ENCODE measurements around the gene LAMP5. TPM values are rescaled to one million over a fixed set of nuclear protein-coding genes. Genes with fewer than 3 reads are reported as not detected.

The LAMP5 gene
- total RNA-seq, 1 experiment from 2014 or later = not detected

- intact Hi-C loops (cut with micrococcal nuclease) = no loop called here
- Histone ChIP-seq H3K27ac (ENCODE audit: low read length) (no peak overlapping the region), H3K9me3 (ENCODE audit: low read length) (no peaks in the 10 kb centered on the region), H3K4me1 (ENCODE audit: insufficient read depth, low read length) (no peaks in the 10 kb centered on the region), H2AFZ (ENCODE audit: low read length) (no peak overlapping the region), H3F3A (ENCODE audit: low read length, unreplicated experiment) (no peaks in the 10 kb centered on the region), H3K9me2 (replicated peaks; ENCODE audit: low read length) (no peaks in the 10 kb centered on the region), H3K4me3 (ENCODE audit: low read length) (no peak overlapping the region), H4K20me1 (ENCODE audit: low read length) (no peaks in the 10 kb centered on the region), H3K4me2 (ENCODE audit: low read length) (no peak overlapping the region), H3K79me2 (ENCODE audit: low read length) (no peaks in the 10 kb centered on the region), H3K36me3 (ENCODE audit: low read depth, low read length) (no peaks in the 10 kb centered on the region), H3K9ac (ENCODE audit: low read length) (no peak overlapping the region), H3K27me3 (ENCODE audit: low read length) (peaks cover under 1% of the 10 kb centered on the region)
- no peak for DNase-seq
- ChIA-PET POLR2A (ENCODE audit: unreplicated experiment) (no interaction called here), CTCF (no interaction called here)
- BruUV-seq (replicated peaks) = no TSS peak
- TF ChIP-seq EZH2phosphoT487 (IDR thresholded peaks at IDR 0.05; ENCODE audit: borderline replicate concordance, low read length) (no peak), EZH2 (IDR thresholded peaks at IDR 0.05; ENCODE audit: low read length, unreplicated experiment) (no peak), CTCF (conservative IDR thresholded peaks at IDR 0.05; ENCODE audit: low read depth, low read length) (no peak)
- ATAC-seq = no peak
Observed at GRCh38 chr20:9508696-9509178, 5.7 kb upstream of the LAMP5 start.

GRCh38 chr20:9509246-9509645 is 5.1 kb upstream of the LAMP5 start:
- no peaks in the 10 kb centered on the region for H4K20me1 ChIP-seq (ENCODE audit: low read length)
- CTCF ChIA-PET = no interaction called here
- no peak overlapping the region for H3K4me2 ChIP-seq (ENCODE audit: low read length)

More at GRCh38 chr20:9509246-9509645, 5.1 kb upstream of the LAMP5 start:
- POLR2A ChIA-PET (ENCODE audit: unreplicated experiment) = no interaction called here
- no peaks in the 10 kb centered on the region for H3K9me3 ChIP-seq (ENCODE audit: low read length)
- no peaks in the 10 kb centered on the region for H3F3A ChIP-seq (ENCODE audit: low read length, unreplicated experiment)
- peaks cover 6% of the 10 kb centered on the region for H3K27me3 ChIP-seq (ENCODE audit: low read length)
- DNase-seq (no peak), ATAC-seq (no peak)
- intact Hi-C loops (cut with micrococcal nuclease) = no loop called here
- BruUV-seq (replicated peaks) = no TSS peak
- no peaks in the 10 kb centered on the region for H3K79me2 ChIP-seq (ENCODE audit: low read length)
- no peaks in the 10 kb centered on the region for H3K36me3 ChIP-seq (ENCODE audit: low read depth, low read length)
- no peak for TF ChIP-seq CTCF (conservative IDR thresholded peaks at IDR 0.05; ENCODE audit: low read depth, low read length)
- no peak for TF ChIP-seq EZH2phosphoT487 (IDR thresholded peaks at IDR 0.05; ENCODE audit: borderline replicate concordance, low read length)
- TF ChIP-seq EZH2 (IDR thresholded peaks at IDR 0.05; ENCODE audit: low read length, unreplicated experiment) = no peak
- no peak overlapping the region for H3K27ac ChIP-seq (ENCODE audit: low read length)
- H3K4me1 ChIP-seq (ENCODE audit: insufficient read depth, low read length) = no peaks in the 10 kb centered on the region
- H3K9ac ChIP-seq (ENCODE audit: low read length) = no peak overlapping the region
- H3K9me2 ChIP-seq (replicated peaks; ENCODE audit: low read length) = no peaks in the 10 kb centered on the region
- H3K4me3 ChIP-seq (ENCODE audit: low read length) = no peak overlapping the region
- no peak overlapping the region for H2AFZ ChIP-seq (ENCODE audit: low read length)

All from PC-3 (cell line).